Measurements from ENCODE around the gene GRID2. TPM values are rescaled to one million over a fixed set of nuclear protein-coding genes. Genes with fewer than 3 reads are reported as not detected.

GRID2 gene
- total RNA-seq, 1 experiment from 2014 or later = not detected

GRCh38 chr4:93657527-93657926 is 1353.8 kb downstream of the GRID2 start:
- Mint-ChIP-seq H3K27ac (ENCODE audit: unreplicated experiment) (no peak overlapping the region), H3K4me1 (ENCODE audit: low read depth, unreplicated experiment) (no peaks in the 10 kb centered on the region), H3K4me3 (ENCODE audit: unreplicated experiment) (no peak overlapping the region), H3K9me3 (ENCODE audit: unreplicated experiment) (no peaks in the 10 kb centered on the region), H3K36me3 (ENCODE audit: insufficient read depth, unreplicated experiment) (no peaks in the 10 kb centered on the region), H3K27me3 (ENCODE audit: insufficient read depth, unreplicated experiment) (no peaks in the 10 kb centered on the region)
- no peak for DNase-seq
- ChIA-PET CTCF (no interaction called here), POLR2A (no interaction called here)
- no peaks in the 10 kb centered on the region for H3K9me3 ChIP-seq
- no peaks in the 10 kb centered on the region for H3K27me3 ChIP-seq (replicated peaks; ENCODE audit: control insufficient read depth, insufficient read depth, low read length)
- intact Hi-C loops (cut with micrococcal nuclease; ENCODE audit: unreplicated experiment) = no loop called here
- no peak overlapping the region for H3K4me3 ChIP-seq (ENCODE audit: low read depth, low read length)
- BruUV-seq (replicated peaks) = no TSS peak
- H3K36me3 ChIP-seq (ENCODE audit: control insufficient read depth, insufficient read depth, low read length) = no peaks in the 10 kb centered on the region
- TF ChIP-seq, protein P1, sequence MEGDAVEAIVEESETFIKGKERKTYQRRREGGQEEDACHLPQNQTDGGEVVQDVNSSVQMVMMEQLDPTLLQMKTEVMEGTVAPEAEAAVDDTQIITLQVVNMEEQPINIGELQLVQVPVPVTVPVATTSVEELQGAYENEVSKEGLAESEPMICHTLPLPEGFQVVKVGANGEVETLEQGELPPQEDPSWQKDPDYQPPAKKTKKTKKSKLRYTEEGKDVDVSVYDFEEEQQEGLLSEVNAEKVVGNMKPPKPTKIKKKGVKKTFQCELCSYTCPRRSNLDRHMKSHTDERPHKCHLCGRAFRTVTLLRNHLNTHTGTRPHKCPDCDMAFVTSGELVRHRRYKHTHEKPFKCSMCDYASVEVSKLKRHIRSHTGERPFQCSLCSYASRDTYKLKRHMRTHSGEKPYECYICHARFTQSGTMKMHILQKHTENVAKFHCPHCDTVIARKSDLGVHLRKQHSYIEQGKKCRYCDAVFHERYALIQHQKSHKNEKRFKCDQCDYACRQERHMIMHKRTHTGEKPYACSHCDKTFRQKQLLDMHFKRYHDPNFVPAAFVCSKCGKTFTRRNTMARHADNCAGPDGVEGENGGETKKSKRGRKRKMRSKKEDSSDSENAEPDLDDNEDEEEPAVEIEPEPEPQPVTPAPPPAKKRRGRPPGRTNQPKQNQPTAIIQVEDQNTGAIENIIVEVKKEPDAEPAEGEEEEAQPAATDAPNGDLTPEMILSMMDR (IDR thresholded peaks at IDR 0.05; ENCODE audit: insufficient read depth in 1 of 2, low read depth in 1 of 2, low read length in 1 of 2, severe bottlenecking in 1 of 2, unreplicated experiment in 1 of 2) = no peak
- H3K4me1 ChIP-seq = no peaks in the 10 kb centered on the region

DNA sequence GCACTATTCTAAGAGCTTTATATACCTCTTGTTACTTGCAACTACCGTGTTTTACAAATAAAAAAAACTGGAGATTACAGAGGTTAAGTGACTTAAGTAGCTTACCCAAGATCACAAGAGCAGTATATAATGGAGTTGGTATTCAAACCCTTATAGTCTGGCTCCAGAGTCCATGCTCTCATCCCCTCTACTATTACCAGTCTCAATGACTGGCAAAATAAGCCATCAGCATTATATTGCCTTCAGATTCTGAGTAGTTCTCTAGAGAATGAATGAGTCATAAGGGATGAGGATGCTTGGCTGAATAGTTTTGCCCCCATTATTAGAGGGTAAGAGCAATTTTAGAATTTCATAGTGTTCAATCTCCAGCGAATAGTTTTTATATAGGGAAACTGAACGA is 1354.7 kb downstream of the GRID2 start:
- no peaks in the 10 kb centered on the region for H3K9me3 ChIP-seq
- no peaks in the 10 kb centered on the region for H3K4me1 Mint-ChIP-seq (ENCODE audit: low read depth, unreplicated experiment)
- H3K4me3 Mint-ChIP-seq (ENCODE audit: unreplicated experiment) = no peak overlapping the region
- no peak overlapping the region for H3K4me3 ChIP-seq (ENCODE audit: low read depth, low read length)
- DNase-seq = no peak
- no peaks in the 10 kb centered on the region for H3K36me3 Mint-ChIP-seq (ENCODE audit: insufficient read depth, unreplicated experiment)
- intact Hi-C loops (cut with micrococcal nuclease; ENCODE audit: unreplicated experiment) = no loop called here
- TF ChIP-seq, protein P1 (IDR thresholded peaks at IDR 0.05; ENCODE audit: insufficient read depth in 1 of 2, low read depth in 1 of 2, low read length in 1 of 2, severe bottlenecking in 1 of 2, unreplicated experiment in 1 of 2) = no peak
- ChIA-PET CTCF (no interaction called here), POLR2A (no interaction called here)
- H3K4me1 ChIP-seq = no peaks in the 10 kb centered on the region
- no peaks in the 10 kb centered on the region for H3K27me3 ChIP-seq (replicated peaks; ENCODE audit: control insufficient read depth, insufficient read depth, low read length)
- no TSS peak for BruUV-seq (replicated peaks)
- no peaks in the 10 kb centered on the region for H3K36me3 ChIP-seq (ENCODE audit: control insufficient read depth, insufficient read depth, low read length)
- H3K9me3 Mint-ChIP-seq (ENCODE audit: unreplicated experiment) = no peaks in the 10 kb centered on the region
- H3K27ac Mint-ChIP-seq (ENCODE audit: unreplicated experiment) = no peak overlapping the region
- no peaks in the 10 kb centered on the region for H3K27me3 Mint-ChIP-seq (ENCODE audit: insufficient read depth, unreplicated experiment)

DNA sequence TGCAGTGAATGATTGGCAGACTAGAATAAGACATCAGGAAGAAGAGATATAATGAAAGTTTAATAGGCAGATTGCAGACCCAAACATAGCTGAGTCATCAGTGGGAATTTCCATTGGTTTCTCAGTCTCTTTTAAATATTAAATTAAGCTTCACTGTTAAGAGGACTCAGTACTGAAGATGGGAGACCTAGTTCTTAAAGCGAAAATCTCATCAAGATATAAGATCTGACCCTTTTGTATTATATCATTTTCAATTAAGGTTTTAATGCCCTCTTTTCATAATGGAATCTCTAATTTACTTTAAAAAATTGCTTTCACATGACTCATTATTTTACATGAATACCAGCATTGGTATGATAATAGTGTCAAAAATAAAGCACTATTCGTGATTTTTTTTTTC is 1355.9 kb downstream of the GRID2 start:
- Histone ChIP-seq H3K4me3 (ENCODE audit: low read depth, low read length) (no peak overlapping the region), H3K9me3 (no peaks in the 10 kb centered on the region), H3K4me1 (no peaks in the 10 kb centered on the region), H3K36me3 (ENCODE audit: control insufficient read depth, insufficient read depth, low read length) (no peaks in the 10 kb centered on the region), H3K27me3 (replicated peaks; ENCODE audit: control insufficient read depth, insufficient read depth, low read length) (no peaks in the 10 kb centered on the region)
- peaks cover 2% of the 10 kb centered on the region for H3K27me3 Mint-ChIP-seq (ENCODE audit: insufficient read depth, unreplicated experiment)
- CTCF ChIA-PET = no interaction called here
- no peaks in the 10 kb centered on the region for H3K4me1 Mint-ChIP-seq (ENCODE audit: low read depth, unreplicated experiment)
- no peaks in the 10 kb centered on the region for H3K36me3 Mint-ChIP-seq (ENCODE audit: insufficient read depth, unreplicated experiment)
- TF ChIP-seq, protein P1 (IDR thresholded peaks at IDR 0.05; ENCODE audit: insufficient read depth in 1 of 2, low read depth in 1 of 2, low read length in 1 of 2, severe bottlenecking in 1 of 2, unreplicated experiment in 1 of 2) = no peak
- H3K9me3 Mint-ChIP-seq (ENCODE audit: unreplicated experiment) = no peaks in the 10 kb centered on the region
- intact Hi-C loops (cut with micrococcal nuclease; ENCODE audit: unreplicated experiment) = no loop called here
- H3K4me3 Mint-ChIP-seq (ENCODE audit: unreplicated experiment) = no peak overlapping the region
- no peak for DNase-seq
- POLR2A ChIA-PET = no interaction called here
- no TSS peak for BruUV-seq (replicated peaks)
- no peak overlapping the region for H3K27ac Mint-ChIP-seq (ENCODE audit: unreplicated experiment)
